Ureter (tissue), 1 donor: ENCODE data around the gene CCM2L. TPM values are rescaled to one million over a fixed set of nuclear protein-coding genes. Genes with fewer than 3 reads are reported as not detected.

ENCODE experiments used
- DNase-seq: peaks from one replicate; pipeline ENCODE4 v3.0.0-alpha.2; 2020; ENCODE audit warnings: low spot score
- total RNA-seq: library from RNA; stranded (reverse); gene quantifications from one replicate; pipeline ENCODE4 v1.2.4, GENCODE V29; 2023
- donor health status: DM: yes; HTN: yes; CAD: no.

CCM2L gene
- 8.2 TPM for total RNA-seq

GRCh38 chr20:32010101-32010500, at the start of gene CCM2L:
Gene CCM2L (plus strand): TSS chr20:32010438. CDS start chr20:32010455, 17 bp downstream.
- no peak for DNase-seq

GRCh38 chr20:31962761-31963160, 47.5 kb upstream of the CCM2L start:
- DNase-seq, result no peak

DNA sequence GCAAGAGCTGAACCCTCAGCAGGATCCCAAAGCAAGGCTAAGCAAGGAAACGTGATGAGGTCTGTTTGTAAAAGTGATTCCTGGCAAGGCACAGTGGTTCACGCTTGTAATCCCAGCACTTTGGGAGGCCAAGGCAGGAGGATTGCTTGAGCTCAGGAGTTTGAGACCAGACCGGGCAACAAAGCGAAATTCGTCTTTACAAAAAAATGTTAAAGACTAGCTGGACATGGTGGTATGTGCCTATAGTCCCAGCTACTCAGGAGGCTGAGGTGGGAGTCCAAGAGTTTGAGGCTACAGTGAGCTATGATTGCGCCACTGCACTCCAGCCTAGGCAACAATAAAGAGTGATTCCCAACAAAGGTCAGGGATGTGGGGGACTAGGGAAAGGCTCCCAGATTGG, 46.3 kb upstream of the CCM2L start:
- no peak for DNase-seq

DNA sequence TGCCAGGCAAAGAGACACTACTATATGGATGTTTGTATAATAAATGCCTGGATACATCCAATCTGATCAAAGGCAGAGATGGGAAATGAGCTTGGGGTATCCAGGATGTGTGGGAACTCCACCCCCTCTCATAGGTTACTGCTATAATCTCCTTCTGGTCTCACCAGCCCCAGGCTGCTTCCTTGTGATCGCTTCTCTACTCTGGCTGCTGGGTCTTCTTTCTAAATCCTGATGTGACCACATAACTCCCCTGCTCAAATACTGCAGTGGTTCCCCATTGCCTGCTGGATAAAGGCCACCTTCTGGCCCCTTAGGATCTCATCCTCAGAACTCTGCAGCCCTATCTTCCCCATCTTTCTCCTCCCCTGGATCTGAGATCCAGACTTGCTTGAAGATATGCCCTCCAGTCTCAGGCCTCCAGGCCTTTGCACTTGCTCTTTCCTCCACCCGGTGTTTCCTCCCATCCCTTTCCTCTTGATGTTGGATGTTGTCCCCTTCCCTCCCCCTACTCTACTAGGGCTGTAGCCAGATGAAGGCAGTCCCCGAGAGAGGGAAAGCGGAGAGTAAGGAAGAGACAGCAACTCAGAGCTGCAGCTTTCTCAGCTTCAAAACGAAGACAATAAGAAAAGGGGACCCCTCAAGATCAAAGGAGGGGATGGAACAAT, 43.1 kb upstream of the CCM2L start:
- DNase-seq, result no peak

DNA sequence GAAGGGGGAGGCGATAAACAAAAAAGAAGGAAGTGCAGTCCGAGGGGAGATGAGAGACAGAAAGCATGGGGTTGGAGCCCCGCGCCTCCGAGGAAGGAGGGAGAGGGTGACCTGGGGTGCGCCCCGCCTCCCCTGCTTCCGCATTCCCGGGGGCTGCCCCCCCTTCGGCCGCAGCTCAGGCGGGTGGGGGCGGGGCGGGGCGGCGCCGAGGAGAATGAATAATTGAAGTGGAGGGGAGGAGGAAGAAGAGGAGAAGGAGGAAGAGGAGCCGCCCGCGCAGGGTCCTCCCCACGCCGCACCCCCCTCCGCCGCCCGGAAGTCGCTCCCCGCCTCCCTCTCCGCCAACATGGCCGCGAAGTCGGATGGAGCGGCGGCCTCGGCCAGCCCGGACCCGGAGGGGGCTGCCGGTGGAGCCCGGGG, 42.4 kb upstream of the CCM2L start, which contains the start of gene XKR7:
TSS of gene XKR7 (plus strand) at position 322 of the 420 bp plus-strand sequence. CDS start at position 347, 25 bp downstream.
- no peak for DNase-seq

GRCh38 chr20:31968291-31969126, 41.7 kb upstream of the CCM2L start:
- DNase-seq, result peak; percentile 64

DNA sequence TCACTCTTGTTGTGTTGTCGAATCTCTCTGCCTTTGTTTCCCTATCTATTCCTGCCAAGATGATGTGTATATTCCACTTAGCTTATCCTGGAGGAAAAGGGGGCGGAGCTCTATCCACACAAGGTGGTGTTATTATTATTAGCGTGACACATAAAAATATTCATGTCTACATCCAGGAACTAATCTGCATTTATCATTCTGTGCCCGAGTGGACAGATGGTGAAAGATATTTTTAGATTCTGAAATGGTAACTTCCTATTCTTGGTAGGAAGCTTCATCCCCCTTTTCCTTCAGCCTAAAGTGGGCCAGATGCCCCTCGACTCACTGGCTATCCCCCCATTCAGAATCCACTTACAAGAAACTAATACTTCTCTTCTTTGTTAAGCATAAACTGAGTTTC, 40.2 kb upstream of the CCM2L start:
- DNase-seq, result no peak

DNA sequence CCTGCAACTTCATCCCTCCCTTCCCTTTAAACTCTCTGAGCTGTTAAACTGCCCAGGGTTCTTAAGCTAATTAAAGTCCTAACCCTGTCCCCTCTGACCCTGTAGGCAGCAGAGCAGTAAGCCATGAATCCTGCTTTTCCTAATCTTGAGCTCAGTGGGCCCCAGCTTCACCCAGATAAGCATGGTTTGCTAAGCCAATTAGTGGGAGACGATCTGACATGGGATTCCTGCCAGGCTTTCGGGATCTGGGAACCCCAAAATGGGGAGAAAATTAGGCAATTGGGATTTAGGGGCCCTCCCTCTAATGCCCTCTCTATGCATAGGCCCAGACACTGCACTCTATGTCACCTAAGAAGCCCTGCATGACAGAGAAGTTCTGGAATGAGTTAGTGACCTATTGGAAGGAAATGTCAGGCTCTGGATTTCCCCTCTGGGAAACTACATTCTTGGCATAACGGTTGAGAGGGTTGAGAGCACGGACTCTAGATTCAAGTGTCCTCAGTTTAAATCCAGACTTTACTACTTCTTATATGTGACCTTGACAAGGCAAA, 37.7 kb upstream of the CCM2L start:
- no peak for DNase-seq

DNA sequence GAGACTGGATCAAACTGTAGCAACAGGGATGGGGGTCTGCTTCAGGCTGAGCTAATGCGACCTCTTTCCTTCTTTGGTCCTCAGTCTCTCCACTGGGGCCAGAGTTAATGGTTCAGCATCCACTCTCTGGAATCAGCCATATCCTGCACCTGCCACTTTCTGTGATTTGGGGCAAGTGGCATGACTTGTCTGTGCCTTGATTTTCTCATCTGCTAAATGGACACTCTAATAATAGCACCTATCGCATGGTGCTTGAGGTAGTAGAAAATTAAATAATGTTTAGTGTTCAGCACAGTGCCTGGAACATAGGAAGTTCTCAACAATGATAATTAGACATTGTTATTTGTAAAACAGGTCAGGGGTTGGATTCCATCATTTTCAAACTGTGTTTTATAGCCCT, 35.9 kb upstream of the CCM2L start:
- DNase-seq, result no peak

DNA sequence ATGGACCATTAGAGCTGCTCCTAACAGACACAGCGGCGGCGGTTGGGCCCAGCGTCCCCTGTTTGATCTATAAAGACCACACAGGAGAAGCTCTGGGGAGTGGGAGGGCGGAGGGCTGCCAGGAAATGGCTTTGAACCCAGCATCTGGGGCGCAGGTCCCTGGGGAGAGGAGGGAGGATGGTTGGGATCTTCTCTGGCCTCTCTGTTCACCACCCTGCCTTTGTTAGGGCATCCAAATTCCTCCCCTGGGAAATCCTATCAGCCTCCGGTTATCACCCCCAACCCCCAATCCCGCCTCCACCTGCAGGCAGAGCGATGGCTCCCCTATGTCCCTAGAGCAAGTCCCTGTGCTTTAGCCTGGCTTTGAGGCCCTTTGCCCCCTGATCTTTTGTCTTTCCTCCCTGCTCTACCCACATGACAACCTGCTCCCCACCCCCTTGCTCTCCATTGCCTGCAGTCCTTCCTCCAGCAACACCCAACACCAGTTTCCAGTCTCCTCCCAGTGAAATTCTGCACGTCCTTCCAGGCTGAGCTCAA, 35.2 kb upstream of the CCM2L start:
- DNase-seq, result no peak

DNA sequence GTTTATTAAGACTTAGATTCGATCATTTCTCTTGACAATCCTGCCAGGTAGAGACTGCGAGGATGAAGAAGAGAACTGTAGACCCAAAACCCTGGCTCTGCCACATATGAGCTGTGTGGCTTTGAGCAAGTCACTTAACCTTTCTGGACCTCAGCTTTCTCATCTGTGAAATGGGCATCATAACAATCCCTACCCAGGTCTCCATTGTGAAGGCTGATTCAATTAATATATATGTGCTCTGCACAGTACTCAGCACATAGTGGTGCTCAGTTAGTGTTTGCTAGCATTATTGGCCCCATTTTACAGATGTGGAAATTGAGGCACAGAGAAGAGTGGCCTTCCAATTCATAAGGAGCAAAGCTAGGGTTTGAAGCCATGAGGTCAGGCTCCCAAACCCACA, 34.4 kb upstream of the CCM2L start:
- DNase-seq, result no peak

GRCh38 chr20:31977080-31977479, 33.2 kb upstream of the CCM2L start:
- no peak for DNase-seq

- no peak for DNase-seq
Observed at GRCh38 chr20:31979713-31980426, 30.4 kb upstream of the CCM2L start.

DNA sequence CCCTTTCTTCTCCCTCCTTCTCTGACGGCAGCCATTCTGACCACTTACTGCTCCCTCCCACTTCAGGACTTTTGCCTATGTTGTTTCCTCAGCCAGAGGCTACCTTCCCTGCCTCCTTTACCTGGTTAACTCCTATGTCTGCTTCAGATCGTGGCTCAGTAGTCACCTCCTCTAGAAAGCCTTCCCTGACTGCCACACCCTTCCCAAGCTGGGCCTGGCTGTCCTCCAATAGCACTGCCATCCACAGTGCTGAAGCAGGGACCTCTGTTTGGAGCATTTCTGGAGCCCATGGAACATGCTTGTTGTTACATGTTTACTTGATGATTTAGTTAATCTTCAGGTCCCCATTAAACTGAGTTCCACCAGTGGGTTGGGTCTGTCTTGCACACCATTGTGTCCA, 28.5 kb upstream of the CCM2L start:
- DNase-seq, result no peak

- DNase-seq, result no peak
Observed at GRCh38 chr20:31984981-31985471, 25.2 kb upstream of the CCM2L start.

DNA sequence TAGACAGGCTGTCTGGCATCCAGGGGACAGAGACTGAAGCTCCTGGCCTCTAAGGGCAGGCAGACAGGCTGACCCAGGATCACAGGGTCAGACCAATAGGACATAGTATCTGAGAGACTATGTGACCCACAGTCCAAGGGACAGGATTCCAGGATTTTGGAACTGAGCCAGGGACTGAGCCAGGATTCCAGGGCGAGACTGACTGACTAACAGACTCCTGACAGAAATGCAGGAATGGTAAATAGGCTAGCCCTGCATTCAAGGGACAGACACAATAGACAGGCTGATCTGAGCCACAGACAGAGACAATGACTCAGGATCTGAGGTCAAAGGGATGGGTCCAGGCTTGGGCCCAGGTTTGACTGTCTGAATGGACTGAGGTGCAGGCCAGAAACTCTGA, 22.5 kb upstream of the CCM2L start:
- no peak for DNase-seq

- no peak for DNase-seq
Observed at GRCh38 chr20:31988430-31989015, 21.7 kb upstream of the CCM2L start.

GRCh38 chr20:31989030-31989645, 21.1 kb upstream of the CCM2L start:
- DNase-seq, result no peak

DNA sequence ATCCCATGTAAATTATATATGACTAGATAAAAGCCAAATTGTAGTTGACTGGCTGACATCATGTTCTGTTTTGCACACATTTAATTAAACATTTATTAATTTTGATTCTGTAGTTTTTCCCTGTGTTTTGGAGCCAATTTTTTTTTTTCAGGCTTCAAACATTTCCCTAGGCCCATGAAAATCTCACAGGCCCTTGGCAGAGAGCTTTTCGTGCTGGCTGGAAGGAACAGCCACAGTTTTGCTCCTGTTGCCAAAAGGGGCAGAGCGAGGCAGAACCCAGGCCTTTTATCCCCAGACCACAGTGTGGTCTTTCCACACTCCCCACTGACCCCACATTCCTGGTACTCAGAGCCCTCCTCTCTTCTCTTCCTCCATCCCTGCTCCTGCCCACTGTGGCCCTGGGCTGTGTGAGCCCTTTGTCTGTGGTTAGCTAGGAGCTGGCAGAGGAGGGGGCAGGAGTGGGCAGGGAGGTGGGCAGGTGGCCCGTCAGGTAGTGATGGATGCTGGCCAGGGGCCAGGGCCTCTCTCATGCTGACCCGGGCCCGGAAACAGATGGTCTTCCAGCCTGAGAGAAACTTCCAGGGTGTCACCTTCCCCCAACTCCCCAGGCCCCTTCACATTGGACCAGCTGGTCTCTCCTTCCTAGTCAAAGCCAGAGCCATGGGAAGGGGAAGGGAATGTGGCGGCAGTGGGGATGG, 19.4 kb upstream of the CCM2L start:
- no peak for DNase-seq

- DNase-seq, result no peak
Observed at GRCh38 chr20:31991339-31991705, 18.9 kb upstream of the CCM2L start.
